ENCODE data around the gene RBKS. TPM values are rescaled to one million over a fixed set of nuclear protein-coding genes. Genes with fewer than 3 reads are reported as not detected.
"Not testable (repeated sequence)": the region's sequence is repeated elsewhere in the genome, so short reads cannot be mapped to it uniquely, and the experiment has no call there.

The RBKS gene
- total RNA-seq, 1 donor from 2014 or later, result 1.2 TPM

- Mint-ChIP-seq H3K4me1 (ENCODE audit: low read depth, unreplicated experiment) (no peaks in the 10 kb centered on the region), H3K36me3 (ENCODE audit: unreplicated experiment) (no peaks in the 10 kb centered on the region), H3K4me3 (ENCODE audit: unreplicated experiment) (peak overlapping the region; percentile 28), H3K9me3 (ENCODE audit: unreplicated experiment) (no peaks in the 10 kb centered on the region), H3K27ac (ENCODE audit: unreplicated experiment) (no peak overlapping the region), H3K27me3 (ENCODE audit: unreplicated experiment) (peaks cover 2% of the 10 kb centered on the region)
- TF ChIP-seq CTCF (IDR thresholded peaks at IDR 0.05; ENCODE audit: partially characterized antibody, unreplicated experiment), result peak; percentile 74
- peak; percentile 93 for DNase-seq
These were observed 136.0 kb downstream of the RBKS start for GRCh38 chr2:27754138-27754588.

GRCh38 chr2:27752551-27753237 lies 137.5 kb downstream of the RBKS start:
- DNase-seq, result no peak
- Mint-ChIP-seq H3K4me3 (ENCODE audit: unreplicated experiment) (peak overlapping the region; percentile 47), H3K36me3 (ENCODE audit: unreplicated experiment) (peaks cover 8% of the 10 kb centered on the region), H3K27ac (ENCODE audit: unreplicated experiment) (no peak overlapping the region), H3K9me3 (ENCODE audit: unreplicated experiment) (peaks cover 4% of the 10 kb centered on the region), H3K27me3 (ENCODE audit: unreplicated experiment) (peaks cover 4% of the 10 kb centered on the region), H3K4me1 (ENCODE audit: low read depth, unreplicated experiment) (no peaks in the 10 kb centered on the region)
- TF ChIP-seq CTCF (IDR thresholded peaks at IDR 0.05; ENCODE audit: partially characterized antibody, unreplicated experiment), result no peak

- peaks cover 4% of the 10 kb centered on the region for H3K9me3 Mint-ChIP-seq (ENCODE audit: unreplicated experiment)
- TF ChIP-seq CTCF (IDR thresholded peaks at IDR 0.05; ENCODE audit: partially characterized antibody, unreplicated experiment), result no peak
- H3K36me3 Mint-ChIP-seq (ENCODE audit: unreplicated experiment), result peaks cover 8% of the 10 kb centered on the region
- no peaks in the 10 kb centered on the region for H3K4me1 Mint-ChIP-seq (ENCODE audit: low read depth, unreplicated experiment)
- no peak overlapping the region for H3K4me3 Mint-ChIP-seq (ENCODE audit: unreplicated experiment)
- H3K27me3 Mint-ChIP-seq (ENCODE audit: unreplicated experiment), result peaks cover 4% of the 10 kb centered on the region
- no peak for DNase-seq
- no peak overlapping the region for H3K27ac Mint-ChIP-seq (ENCODE audit: unreplicated experiment)
These were observed 138.8 kb downstream of the RBKS start for GRCh38 chr2:27751377-27751776.

GRCh38 chr2:27748803-27749554 lies 141.2 kb downstream of the RBKS start:
- not testable (repeated sequence) for H3K9me3 Mint-ChIP-seq (ENCODE audit: unreplicated experiment); H3K4me3 Mint-ChIP-seq (ENCODE audit: unreplicated experiment); DNase-seq; H3K4me1 Mint-ChIP-seq (ENCODE audit: low read depth, unreplicated experiment); H3K27ac Mint-ChIP-seq (ENCODE audit: unreplicated experiment); H3K27me3 Mint-ChIP-seq (ENCODE audit: unreplicated experiment); H3K36me3 Mint-ChIP-seq (ENCODE audit: unreplicated experiment)

GRCh38 chr2:27747827-27748352 lies 142.3 kb downstream of the RBKS start:
- TF ChIP-seq CTCF (IDR thresholded peaks at IDR 0.05; ENCODE audit: partially characterized antibody, unreplicated experiment), result no peak
- no peak overlapping the region for H3K4me3 Mint-ChIP-seq (ENCODE audit: unreplicated experiment)
- H3K9me3 Mint-ChIP-seq (ENCODE audit: unreplicated experiment), result peaks cover 4% of the 10 kb centered on the region
- H3K4me1 Mint-ChIP-seq (ENCODE audit: low read depth, unreplicated experiment), result no peaks in the 10 kb centered on the region
- no peak overlapping the region for H3K27ac Mint-ChIP-seq (ENCODE audit: unreplicated experiment)
- H3K27me3 Mint-ChIP-seq (ENCODE audit: unreplicated experiment), result peaks cover 4% of the 10 kb centered on the region
- DNase-seq, result no peak
- H3K36me3 Mint-ChIP-seq (ENCODE audit: unreplicated experiment), result peaks cover 8% of the 10 kb centered on the region

Data from glutamatergic neuron (in vitro differentiated cells).